RPMI7951 (cell line): Measurements from ENCODE around the gene TIPIN. TPM values are rescaled to one million over a fixed set of nuclear protein-coding genes. Genes with fewer than 3 reads are reported as not detected.

ENCODE experiments used
- DNase-seq: peaks from one replicate; pipeline ENCODE4 v3.0.0-alpha.2; 2012; ENCODE audit warnings: low read depth
- total RNA-seq: library from RNA; depleted of rRNA; stranded (reverse); fragments of >200 nt; shearing (Covaris generic); gene quantifications from 2 replicates; pipeline ENCODE4 v1.2.3, GENCODE V29; 2014; rRNA removed

TIPIN gene
- total RNA-seq, 1 experiment from 2014 or later = 21.4 TPM

DNA sequence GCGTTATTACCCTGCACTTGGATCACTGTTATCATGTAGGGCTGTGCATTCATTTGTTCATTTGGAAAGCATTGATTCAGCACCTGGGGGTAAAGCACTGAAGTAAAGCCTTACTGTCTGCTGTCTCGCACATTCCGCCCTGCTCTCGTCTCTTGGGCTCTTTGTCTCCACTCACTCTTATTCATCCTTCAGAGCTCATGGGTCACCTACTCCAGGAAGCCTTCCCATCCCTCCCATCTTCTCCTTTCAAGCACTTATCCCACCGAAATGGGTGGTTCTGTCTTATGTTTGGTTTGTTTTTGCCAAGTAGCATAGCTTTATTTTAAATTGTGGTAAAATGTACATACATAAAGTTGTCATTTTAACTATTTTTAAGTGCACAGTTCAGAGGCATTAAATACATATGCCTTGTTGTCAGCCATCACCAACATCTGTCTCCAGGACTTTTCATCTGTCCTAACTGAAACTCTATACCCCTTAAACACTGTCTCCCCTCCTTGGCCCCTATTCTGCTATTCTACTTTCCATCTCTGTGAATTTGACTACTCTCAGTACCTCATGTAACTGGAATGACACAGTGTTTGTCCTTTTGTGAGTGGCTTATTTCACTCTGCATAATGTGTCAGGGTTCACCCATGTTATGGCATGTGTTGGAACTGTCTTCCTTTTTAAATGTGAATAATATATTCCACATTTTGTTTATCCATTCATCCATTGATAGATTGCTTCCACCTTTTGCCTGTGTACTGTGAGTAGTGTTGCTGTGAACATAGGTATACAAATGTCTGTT, 53.8 kb downstream of the TIPIN start:
- DNase-seq = no peak

DNA sequence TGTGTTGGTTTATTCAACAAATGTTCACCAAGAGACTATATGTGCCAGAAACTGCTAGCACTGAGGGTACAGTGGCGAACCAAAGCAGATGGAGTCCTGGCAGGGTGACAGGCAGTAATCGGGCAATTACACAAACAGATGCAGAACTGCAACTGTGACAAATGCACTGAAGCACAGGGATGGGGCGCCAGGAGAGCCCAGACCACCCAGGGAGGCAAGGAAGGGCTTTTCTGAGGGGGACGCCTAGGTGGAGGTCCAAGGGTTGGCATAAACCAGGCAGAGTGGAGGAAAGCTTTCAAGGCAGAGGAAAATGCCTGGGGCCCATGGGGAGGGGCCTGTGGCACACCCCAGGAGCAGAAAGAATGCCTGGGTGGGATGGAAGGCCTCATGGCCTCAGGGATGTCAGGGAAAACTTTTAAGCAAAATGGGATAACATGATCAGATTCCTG, 57.7 kb downstream of the TIPIN start:
- DNase-seq = no peak

DNA sequence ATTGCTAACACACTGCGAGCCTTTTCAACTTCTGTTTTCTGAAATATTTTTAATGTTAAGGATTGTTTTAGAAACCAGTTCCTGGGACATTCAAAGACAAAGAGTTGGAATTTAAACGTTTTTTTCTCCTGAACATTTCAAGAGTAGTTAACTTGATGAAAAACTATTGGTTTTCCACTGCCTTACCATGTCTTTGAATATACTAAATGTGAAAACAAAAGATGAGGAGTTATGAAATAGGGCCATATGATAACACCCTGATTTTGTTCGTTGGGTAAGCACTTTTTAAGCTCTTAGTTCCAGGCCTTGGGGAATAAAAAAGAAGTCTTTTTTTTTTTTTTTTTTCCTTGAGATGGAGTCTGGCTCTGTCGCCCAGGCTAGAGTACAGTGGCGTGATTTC, 60.3 kb downstream of the TIPIN start:
- no peak for DNase-seq

DNA sequence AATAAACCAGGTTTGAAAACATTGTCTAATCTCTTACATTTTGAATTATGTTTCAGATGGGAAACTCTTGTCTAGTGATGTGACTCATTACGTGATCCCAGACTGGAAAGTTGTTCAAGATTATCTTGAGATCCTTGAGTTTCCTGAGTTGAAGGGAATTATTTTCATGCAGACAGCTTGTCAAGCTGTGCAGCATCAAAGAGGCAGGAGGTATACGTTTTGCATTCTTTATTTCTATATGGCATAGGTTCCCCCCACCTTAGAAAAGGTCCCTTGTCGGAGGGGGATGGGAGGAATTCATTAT, 61.6 kb downstream of the TIPIN start:
- no peak for DNase-seq

DNA sequence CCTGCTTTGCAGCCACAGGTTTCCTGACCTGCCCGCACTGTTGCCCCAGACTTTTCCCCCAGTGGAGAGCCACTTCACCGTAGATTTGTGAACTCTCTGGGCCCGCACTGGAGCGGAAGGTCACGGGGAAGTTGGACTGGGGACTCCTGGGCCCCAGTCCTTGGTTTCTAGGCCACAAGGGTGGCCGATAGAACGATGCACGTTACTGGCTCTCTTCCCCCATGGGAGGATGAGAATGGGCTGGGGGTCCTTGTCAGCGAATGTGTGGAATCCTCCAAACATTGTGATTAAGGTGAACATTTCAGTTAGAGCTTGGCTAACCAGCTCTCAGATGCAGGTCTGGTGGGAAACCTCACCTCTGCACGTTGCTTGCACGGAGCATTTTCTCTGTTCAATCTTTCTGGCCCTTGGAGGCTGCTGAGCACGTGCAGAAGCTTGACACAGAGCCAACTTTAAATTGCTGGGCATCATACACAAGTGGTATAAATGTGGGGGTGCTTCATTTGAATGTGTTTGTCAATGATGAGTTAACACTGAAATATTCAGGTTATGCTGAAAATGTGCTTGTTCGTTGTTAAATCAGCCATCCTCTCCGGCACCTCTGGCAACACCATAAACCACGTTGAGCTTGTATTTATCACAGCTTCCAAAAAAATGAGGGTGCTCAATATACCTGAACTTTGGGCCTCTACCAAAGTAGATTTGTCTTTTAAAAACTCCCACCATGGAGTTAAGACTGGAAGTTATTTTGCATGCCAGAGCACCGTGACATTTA, 62.1 kb downstream of the TIPIN start:
- DNase-seq = peak; percentile 59

- peak; percentile 62 for DNase-seq
These were observed 62.9 kb downstream of the TIPIN start, which contains the start of gene DIS3L for GRCh38 chr15:66293419-66294156. DIS3L (plus strand) TSS chr15:66293568; CDS start chr15:66293597, 29 bp downstream.

DNA sequence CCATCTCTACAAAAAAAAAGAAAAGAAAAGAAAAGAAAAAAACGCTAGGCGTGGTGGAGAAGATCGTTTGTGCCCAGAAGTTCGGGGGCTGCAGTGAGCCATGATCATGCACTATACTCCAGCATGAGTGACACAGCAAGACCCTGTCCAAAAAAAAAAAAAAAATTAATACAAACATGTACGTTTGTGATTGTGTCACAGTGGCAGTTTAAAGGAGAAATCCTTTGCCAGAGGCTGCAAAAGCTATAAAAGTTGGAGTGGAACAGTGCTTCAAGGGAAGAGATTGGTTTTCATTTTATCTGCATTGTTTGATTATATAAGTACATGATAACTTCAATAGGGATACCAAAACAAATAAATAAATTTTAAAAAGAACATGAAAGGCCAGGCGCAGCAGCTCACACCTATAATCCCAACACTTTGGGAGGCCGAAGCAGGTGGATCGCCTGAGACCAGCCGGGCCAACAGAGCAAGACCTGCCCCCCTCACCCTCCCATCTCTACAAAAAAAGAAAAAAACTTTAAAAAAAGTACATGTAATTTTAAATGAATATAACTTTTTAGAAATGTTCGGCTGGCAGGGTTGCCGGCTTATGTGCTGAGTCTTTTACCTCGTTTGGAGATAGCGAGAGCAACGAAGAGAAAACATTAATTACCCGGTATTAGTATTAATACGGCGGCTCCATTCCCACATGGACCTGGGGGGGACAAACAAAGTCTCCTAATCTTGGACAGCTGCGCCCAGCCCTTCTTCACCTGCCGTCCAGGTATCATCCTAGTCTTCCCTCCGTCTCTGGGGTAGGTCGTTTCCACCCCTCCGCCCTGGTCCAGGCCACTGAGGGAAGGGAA, 63.7 kb downstream of the TIPIN start:
- DNase-seq = no peak

GRCh38 chr15:66291816-66292570, 64.5 kb downstream of the TIPIN start:
- DNase-seq = no peak

GRCh38 chr15:66290518-66290917, 66.0 kb downstream of the TIPIN start:
- no peak for DNase-seq

DNA sequence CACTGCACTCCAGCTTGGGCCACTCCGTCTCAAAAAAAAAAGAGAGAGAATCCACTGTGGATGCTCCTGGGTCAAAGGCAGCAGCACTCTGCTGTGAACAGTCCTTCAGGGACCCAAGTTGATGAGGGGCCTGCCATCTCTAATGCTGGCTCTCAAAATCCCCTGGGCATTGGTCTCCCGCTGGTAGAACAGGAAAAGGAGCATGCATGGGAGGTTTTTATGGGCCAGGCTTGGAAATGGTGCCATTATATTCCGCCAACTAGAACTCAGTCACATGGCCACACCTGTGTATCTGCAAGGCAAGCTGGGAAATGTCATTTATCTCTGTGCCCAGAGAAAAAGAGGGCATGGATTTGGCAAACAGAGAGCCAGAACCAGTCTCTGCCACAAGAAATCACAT, 66.5 kb downstream of the TIPIN start:
- no peak for DNase-seq

- DNase-seq = no peak
These were observed 67.8 kb downstream of the TIPIN start for GRCh38 chr15:66288551-66289185.

GRCh38 chr15:66288093-66288492, 68.4 kb downstream of the TIPIN start:
- no peak for DNase-seq

- peak; percentile 42 for DNase-seq
These were observed 68.9 kb downstream of the TIPIN start for GRCh38 chr15:66287461-66288057.

Other genes starting within 250 kb of the TIPIN start
- not detected in 2 replicates for gene MEGF11, start 102.9 kb downstream of the TIPIN start, total RNA-seq
- 10.5 and 18.7 TPM in 2 replicates for gene DIS3L, start 63.1 kb downstream of the TIPIN start, total RNA-seq
- gene MAP2K1, start 30.2 kb upstream of the TIPIN start, total RNA-seq = 57.1 and 73.4 TPM in 2 replicates
- gene SNAPC5, start 141.1 kb upstream of the TIPIN start, total RNA-seq = 25.4 and 28.4 TPM in 2 replicates
- gene RPL4, start 148.2 kb upstream of the TIPIN start, total RNA-seq = 5,469 and 6,147 TPM in 2 replicates
- 73.1 and 87.0 TPM in 2 replicates for gene ZWILCH, start 148.6 kb upstream of the TIPIN start, total RNA-seq
- 2.2 and 2.8 TPM in 2 replicates for gene LCTL, start 209.3 kb upstream of the TIPIN start, total RNA-seq